Fibroblast of pulmonary artery (primary cell): ENCODE measurements around the gene GAL3ST2.
A peak's percentile ranks its signal among the peaks of the same experiment; 100 is the strongest.
"Not testable (repeated sequence)": the region's sequence is repeated elsewhere in the genome, so short reads cannot be mapped to it uniquely, and the experiment has no call there.

ENCODE experiments used
- DNase-seq: peaks from one replicate; pipeline ENCODE4 v3.0.0-alpha.2; 2010; ENCODE audit warnings: low read depth
- H3K4me3 ChIP-seq: replicated peaks from 2 replicates; pipeline ENCODE4 v1.5.1; 2011; ENCODE audit warnings: low read depth, mild to moderate bottlenecking, control low read depth, low read length, moderate library complexity
- CTCF ChIP-seq: IDR thresholded peaks from 2 replicates; pipeline ENCODE4 v1.5.1; 2011; ENCODE audit warnings: mild to moderate bottlenecking, control low read depth, low read length, inconsistent platforms; ENCODE audit errors: missing control alignments

GAL3ST2 gene

GRCh38 chr2:241777686-241778627, 1.3 kb downstream of the GAL3ST2 start:
- no peak overlapping the region for H3K4me3 ChIP-seq
- no peak for DNase-seq
- TF ChIP-seq CTCF, result no peak

DNA sequence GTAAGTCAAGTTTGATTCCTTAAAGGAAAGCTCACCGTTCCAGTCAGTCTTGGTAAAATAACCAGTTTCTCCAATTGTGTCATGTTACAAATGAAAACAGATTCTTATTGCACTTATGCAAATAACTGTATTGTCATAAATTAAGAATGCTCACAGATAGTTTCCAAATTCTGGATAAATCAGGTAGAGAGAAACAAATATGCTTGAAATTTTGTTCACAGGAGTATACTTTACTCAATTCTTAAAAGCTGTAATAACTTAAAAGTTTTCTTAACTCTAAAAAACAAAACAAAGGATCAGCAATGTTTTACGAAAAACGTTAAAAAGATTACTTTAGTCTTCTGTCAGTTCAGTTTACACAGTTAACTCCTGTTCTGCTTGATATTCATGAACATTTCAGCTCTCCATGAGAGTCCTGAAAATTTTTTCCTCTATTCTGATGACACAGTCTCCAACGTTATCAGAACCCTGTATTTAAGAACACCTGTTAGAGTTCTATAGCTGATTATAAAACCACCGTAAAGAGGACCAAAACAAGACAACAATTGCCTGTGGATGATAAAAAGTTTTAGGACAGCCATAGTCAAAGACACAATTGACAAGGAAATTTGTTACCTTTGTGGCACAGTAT, 4.4 kb downstream of the GAL3ST2 start:
- no peak overlapping the region for H3K4me3 ChIP-seq
- DNase-seq, result no peak
- no peak for TF ChIP-seq CTCF

GRCh38 chr2:241782053-241782452, 5.4 kb downstream of the GAL3ST2 start:
- not testable (repeated sequence) for H3K4me3 ChIP-seq, DNase-seq

DNA sequence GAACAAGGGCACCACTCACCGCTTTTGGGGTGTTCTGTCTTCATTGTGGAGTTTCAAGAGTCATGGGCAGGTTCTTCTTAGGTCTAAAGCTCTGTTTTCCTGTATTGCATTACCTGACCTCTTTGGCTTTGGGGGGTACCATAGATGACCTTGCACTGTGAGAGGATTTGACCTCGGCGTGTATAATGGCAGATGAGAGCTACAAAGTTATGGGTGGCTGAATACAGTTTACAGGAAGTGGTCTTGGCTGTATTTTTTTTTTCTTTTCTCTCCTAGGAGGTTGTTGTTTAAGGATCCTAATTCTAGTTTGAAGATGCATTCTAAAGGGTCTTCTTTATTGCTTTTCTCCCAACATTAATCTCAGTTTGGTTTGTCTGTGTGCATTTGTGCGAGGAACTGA, 11.5 kb downstream of the GAL3ST2 start:
- no peak for TF ChIP-seq CTCF
- H3K4me3 ChIP-seq, result no peak overlapping the region
- DNase-seq, result no peak

DNA sequence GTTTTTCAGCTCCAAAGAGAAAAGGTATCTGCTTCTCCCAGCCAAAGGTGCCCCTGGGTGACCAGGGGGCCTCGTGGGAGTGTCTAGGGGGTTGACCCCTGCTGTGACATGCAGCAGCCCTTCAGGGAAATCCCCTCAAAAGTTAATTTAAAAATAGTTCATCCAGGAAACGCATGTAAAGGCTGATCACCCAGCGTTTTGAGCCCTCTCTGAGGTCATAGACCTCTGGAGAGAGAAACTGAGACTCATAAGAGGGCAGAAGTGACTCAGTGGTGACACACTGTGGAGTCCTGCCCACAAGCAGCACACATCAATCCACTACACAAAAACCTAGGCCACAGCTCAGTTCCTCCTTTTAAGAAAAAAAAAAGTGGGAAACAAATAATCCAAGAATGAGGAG, 11.9 kb downstream of the GAL3ST2 start:
- H3K4me3 ChIP-seq, result no peak overlapping the region
- DNase-seq, result no peak
- TF ChIP-seq CTCF, result no peak

- DNase-seq, result peak; percentile 23
- H3K4me3 ChIP-seq, result not testable (repeated sequence)
Observed at GRCh38 chr2:241791385-241791784, 14.8 kb downstream of the GAL3ST2 start.

GRCh38 chr2:241793385-241793784, 16.8 kb downstream of the GAL3ST2 start:
- no peak for DNase-seq
- H3K4me3 ChIP-seq, result no peak overlapping the region
- TF ChIP-seq CTCF, result no peak
